ENCODE results near the gene RFWD3.

DNA sequence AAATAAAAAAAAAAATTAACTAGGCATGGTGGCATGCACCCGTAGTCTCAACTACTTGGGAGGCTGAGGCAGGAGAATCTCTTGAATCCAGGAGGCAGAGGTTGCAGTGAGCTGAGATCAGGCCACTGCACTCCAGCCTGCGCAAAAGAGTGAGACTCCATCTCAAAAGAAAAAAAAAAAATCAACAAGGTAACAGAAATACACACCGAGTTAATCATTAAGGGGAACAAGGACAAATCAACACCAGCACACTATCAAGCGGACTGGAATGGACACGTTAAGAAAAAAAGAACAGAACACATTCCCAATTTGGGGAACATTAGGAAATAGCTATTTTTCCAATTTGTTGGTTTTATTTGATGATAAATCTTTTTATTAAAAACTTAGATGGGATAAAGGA lies 31.4 kb downstream of the RFWD3 start:
- TF ChIP-seq CTCF (IDR thresholded peaks at IDR 0.05; ENCODE audit: insufficient read depth, low read depth, low read length), result no peak
- no peak for TF ChIP-seq EZH2 (IDR thresholded peaks at IDR 0.05; ENCODE audit: insufficient read depth, low read length)
